Activated B cell treated with CpG ODN at 0.5 μM for 24 hours (primary cell): ENCODE data around the gene RDH16. TPM values are rescaled to one million over a fixed set of nuclear protein-coding genes. Genes with fewer than 3 reads are reported as not detected.
"Not testable (repeated sequence)": the region's sequence is repeated elsewhere in the genome, so short reads cannot be mapped to it uniquely, and the experiment has no call there.

Experiments used
- ATAC-seq: fragments of 200-7000 bp; cut with Tn5 transposase; one replicate; pipeline ENCODE4 v1.10.0; 2021; ENCODE audit warnings: low read depth, mild to moderate bottlenecking, moderate library complexity
- CTCF ChIA-PET: fragments of 350-600 bp; sonication (Branson Sonifier 250); formaldehyde crosslinking; loops from one replicate; lab custom pipeline; 2021; ENCODE audit warnings: antibody characterized with exemption; lab: Charles Lee
- POLR2A ChIA-PET: fragments of 350-600 bp; sonication (Branson Sonifier 250); formaldehyde crosslinking; loops from one replicate; lab custom pipeline; 2021; ENCODE audit warnings: antibody characterized with exemption; lab: Charles Lee
- DNase-seq: peaks from one replicate; pipeline ENCODE4 v3.0.0; 2022
- H3K27ac Mint-ChIP-seq: one replicate; pipeline ENCODE4 v1.8.0; 2020; ENCODE audit warnings: mixed read lengths
- H3K27me3 Mint-ChIP-seq: one replicate; pipeline ENCODE4 v1.8.0; 2021; ENCODE audit warnings: mixed read lengths
- H3K36me3 Mint-ChIP-seq: one replicate; pipeline ENCODE4 v1.8.0; 2021; ENCODE audit warnings: low read depth, mixed read lengths
- H3K4me1 Mint-ChIP-seq: one replicate; pipeline ENCODE4 v1.8.0; 2021; ENCODE audit warnings: mixed read lengths
- H3K4me3 Mint-ChIP-seq: one replicate; pipeline ENCODE4 v1.8.0; 2020; ENCODE audit warnings: mild to moderate bottlenecking, mixed read lengths
- H3K9me3 Mint-ChIP-seq: one replicate; pipeline ENCODE4 v1.8.0; 2020; ENCODE audit warnings: mixed read lengths
- CTCF ChIP-seq: fragments of 200-600 bp; IDR thresholded peaks from one replicate; pipeline ENCODE4 v1.8.0; 2022; ENCODE audit warnings: antibody characterized with exemption, mild to moderate bottlenecking
- intact Hi-C: fragments of 100-400 bp; cut with micrococcal nuclease; formaldehyde crosslinking; loops from one replicate; pipeline ENCODE4 v1.15.1; 2024
- total RNA-seq: library from RNA; stranded (reverse); gene quantifications from 2 replicates; pipeline ENCODE4 v1.2.3, GENCODE V29; 2022

RDH16 gene
- total RNA-seq, 1 donor from 2014 or later: 0.47 TPM

GRCh38 chr12:56978397-56979138, 21.2 kb upstream of the RDH16 start:
- H3K36me3 Mint-ChIP-seq: no peaks in the 10 kb centered on the region
- no peaks in the 10 kb centered on the region for H3K4me1 Mint-ChIP-seq
- no peak for TF ChIP-seq CTCF
- no peaks in the 10 kb centered on the region for H3K27me3 Mint-ChIP-seq
- DNase-seq (no peak), ATAC-seq (no peak)
- no peak overlapping the region for H3K4me3 Mint-ChIP-seq
- intact Hi-C loops: no loop called here
- POLR2A ChIA-PET: no interaction called here
- peaks cover 3% of the 10 kb centered on the region for H3K9me3 Mint-ChIP-seq
- CTCF ChIA-PET: no interaction called here
- no peak overlapping the region for H3K27ac Mint-ChIP-seq

GRCh38 chr12:56977361-56977760, 20.0 kb upstream of the RDH16 start:
- DNase-seq, intact Hi-C loops, H3K36me3 Mint-ChIP-seq, POLR2A ChIA-PET, CTCF ChIA-PET, H3K4me1 Mint-ChIP-seq, H3K27ac Mint-ChIP-seq, H3K4me3 Mint-ChIP-seq, ATAC-seq, H3K27me3 Mint-ChIP-seq, H3K9me3 Mint-ChIP-seq: not testable (repeated sequence)

- H3K27ac Mint-ChIP-seq, H3K36me3 Mint-ChIP-seq, H3K4me3 Mint-ChIP-seq, POLR2A ChIA-PET, H3K4me1 Mint-ChIP-seq, CTCF ChIA-PET, H3K27me3 Mint-ChIP-seq, ATAC-seq, intact Hi-C loops, DNase-seq, H3K9me3 Mint-ChIP-seq: not testable (repeated sequence)
Observed at GRCh38 chr12:56974224-56974623, 16.8 kb upstream of the RDH16 start.

GRCh38 chr12:56968910-56969309, 11.5 kb upstream of the RDH16 start:
- H3K27ac Mint-ChIP-seq, CTCF ChIA-PET: not testable (repeated sequence)

GRCh38 chr12:56965997-56966642, 8.7 kb upstream of the RDH16 start:
- CTCF ChIA-PET, H3K4me3 Mint-ChIP-seq, H3K27ac Mint-ChIP-seq, intact Hi-C loops, H3K4me1 Mint-ChIP-seq, H3K9me3 Mint-ChIP-seq, ATAC-seq, H3K36me3 Mint-ChIP-seq, H3K27me3 Mint-ChIP-seq, POLR2A ChIA-PET, DNase-seq: not testable (repeated sequence)

More at GRCh38 chr12:56968910-56969309, 11.5 kb upstream of the RDH16 start:
- H3K36me3 Mint-ChIP-seq, H3K9me3 Mint-ChIP-seq, H3K4me1 Mint-ChIP-seq, intact Hi-C loops, POLR2A ChIA-PET, DNase-seq, H3K4me3 Mint-ChIP-seq, H3K27me3 Mint-ChIP-seq, ATAC-seq: not testable (repeated sequence)

- H3K9me3 Mint-ChIP-seq, intact Hi-C loops, ATAC-seq, H3K4me1 Mint-ChIP-seq, H3K27me3 Mint-ChIP-seq, DNase-seq, H3K4me3 Mint-ChIP-seq, CTCF ChIA-PET, H3K36me3 Mint-ChIP-seq, H3K27ac Mint-ChIP-seq, POLR2A ChIA-PET: not testable (repeated sequence)
Observed at GRCh38 chr12:56965124-56965523, 7.7 kb upstream of the RDH16 start.

- ATAC-seq, H3K36me3 Mint-ChIP-seq, intact Hi-C loops, H3K4me3 Mint-ChIP-seq, H3K9me3 Mint-ChIP-seq, POLR2A ChIA-PET, H3K27me3 Mint-ChIP-seq, H3K27ac Mint-ChIP-seq, H3K4me1 Mint-ChIP-seq, DNase-seq, CTCF ChIA-PET: not testable (repeated sequence)
Observed at GRCh38 chr12:56963557-56963956, 6.1 kb upstream of the RDH16 start.

GRCh38 chr12:56962247-56962646, 4.8 kb upstream of the RDH16 start:
- H3K4me3 Mint-ChIP-seq, H3K36me3 Mint-ChIP-seq, POLR2A ChIA-PET, H3K27me3 Mint-ChIP-seq, DNase-seq, H3K27ac Mint-ChIP-seq, ATAC-seq, H3K9me3 Mint-ChIP-seq, CTCF ChIA-PET, intact Hi-C loops, H3K4me1 Mint-ChIP-seq: not testable (repeated sequence)
